GM12873 (cell line): ENCODE measurements around the gene SLC39A11.

Experiments used
- TF ChIP-seq, protein P1 (sequence below): IDR thresholded peaks from 2 replicates; pipeline ENCODE4 v1.5.1; 2012; ENCODE audit warnings: low read depth, mild to moderate bottlenecking, moderate library complexity, low read length, control low read depth; ENCODE audit not compliant: insufficient read depth; ENCODE audit errors: missing control alignments

The SLC39A11 gene

DNA sequence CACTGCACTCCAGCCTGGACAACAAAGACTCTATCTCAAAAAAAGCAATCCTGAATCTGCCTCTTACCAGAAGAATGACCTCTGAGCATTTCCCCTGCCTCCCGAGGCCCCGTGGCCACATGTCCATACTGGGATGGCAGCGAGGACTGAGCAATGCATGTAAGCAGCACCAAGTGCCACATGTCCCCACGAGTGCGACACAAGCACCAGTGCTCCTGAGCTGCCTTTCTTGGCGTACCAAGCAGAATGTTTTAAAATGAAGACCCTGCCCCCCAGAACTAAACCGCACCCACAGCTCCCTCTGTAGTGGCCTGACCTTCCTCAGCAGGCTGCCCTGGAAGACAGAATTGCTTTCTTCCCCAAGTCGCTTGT, 373.3 kb downstream of the SLC39A11 start:
- TF ChIP-seq, protein P1, sequence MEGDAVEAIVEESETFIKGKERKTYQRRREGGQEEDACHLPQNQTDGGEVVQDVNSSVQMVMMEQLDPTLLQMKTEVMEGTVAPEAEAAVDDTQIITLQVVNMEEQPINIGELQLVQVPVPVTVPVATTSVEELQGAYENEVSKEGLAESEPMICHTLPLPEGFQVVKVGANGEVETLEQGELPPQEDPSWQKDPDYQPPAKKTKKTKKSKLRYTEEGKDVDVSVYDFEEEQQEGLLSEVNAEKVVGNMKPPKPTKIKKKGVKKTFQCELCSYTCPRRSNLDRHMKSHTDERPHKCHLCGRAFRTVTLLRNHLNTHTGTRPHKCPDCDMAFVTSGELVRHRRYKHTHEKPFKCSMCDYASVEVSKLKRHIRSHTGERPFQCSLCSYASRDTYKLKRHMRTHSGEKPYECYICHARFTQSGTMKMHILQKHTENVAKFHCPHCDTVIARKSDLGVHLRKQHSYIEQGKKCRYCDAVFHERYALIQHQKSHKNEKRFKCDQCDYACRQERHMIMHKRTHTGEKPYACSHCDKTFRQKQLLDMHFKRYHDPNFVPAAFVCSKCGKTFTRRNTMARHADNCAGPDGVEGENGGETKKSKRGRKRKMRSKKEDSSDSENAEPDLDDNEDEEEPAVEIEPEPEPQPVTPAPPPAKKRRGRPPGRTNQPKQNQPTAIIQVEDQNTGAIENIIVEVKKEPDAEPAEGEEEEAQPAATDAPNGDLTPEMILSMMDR, result no peak

DNA sequence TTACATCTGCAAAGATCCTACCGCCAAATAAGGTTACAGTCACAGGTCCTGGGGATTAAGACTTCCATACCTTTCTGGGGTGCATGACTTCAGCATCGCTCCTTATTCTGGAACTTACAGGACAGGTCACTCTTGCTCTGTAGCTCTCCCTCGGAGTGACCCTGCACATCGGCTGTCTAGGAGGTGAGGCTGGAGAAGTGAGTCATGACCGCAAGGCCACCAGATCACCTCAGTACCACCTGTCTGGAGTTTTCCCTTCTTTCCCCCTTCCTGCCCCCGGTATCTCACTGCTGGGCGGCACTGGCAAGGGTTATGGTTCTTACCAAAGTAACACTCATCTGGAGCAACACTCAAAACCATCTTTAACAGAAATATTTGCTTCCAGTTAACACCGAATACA, 374.8 kb downstream of the SLC39A11 start:
- TF ChIP-seq, protein P1, result no peak

DNA sequence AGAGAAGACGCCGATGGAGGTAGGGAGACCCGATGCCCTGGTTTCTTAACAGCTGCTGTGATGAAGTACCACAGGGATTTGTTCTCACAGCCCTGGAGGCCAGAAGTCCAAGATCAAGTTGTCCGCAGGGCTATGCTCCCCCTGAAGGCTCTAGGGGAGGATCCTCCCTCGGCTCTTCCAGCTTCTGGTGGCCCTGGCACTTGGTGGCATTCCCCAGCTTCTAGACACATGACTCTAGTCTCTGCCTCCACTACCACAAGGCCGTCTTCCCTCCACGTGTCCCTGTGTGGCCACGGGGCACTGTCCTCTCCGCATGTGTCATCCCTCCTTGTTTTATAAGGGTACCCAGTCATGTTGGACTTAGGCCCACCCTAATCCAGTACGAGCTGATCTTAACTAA, 375.2 kb downstream of the SLC39A11 start:
- TF ChIP-seq, protein P1, result no peak

DNA sequence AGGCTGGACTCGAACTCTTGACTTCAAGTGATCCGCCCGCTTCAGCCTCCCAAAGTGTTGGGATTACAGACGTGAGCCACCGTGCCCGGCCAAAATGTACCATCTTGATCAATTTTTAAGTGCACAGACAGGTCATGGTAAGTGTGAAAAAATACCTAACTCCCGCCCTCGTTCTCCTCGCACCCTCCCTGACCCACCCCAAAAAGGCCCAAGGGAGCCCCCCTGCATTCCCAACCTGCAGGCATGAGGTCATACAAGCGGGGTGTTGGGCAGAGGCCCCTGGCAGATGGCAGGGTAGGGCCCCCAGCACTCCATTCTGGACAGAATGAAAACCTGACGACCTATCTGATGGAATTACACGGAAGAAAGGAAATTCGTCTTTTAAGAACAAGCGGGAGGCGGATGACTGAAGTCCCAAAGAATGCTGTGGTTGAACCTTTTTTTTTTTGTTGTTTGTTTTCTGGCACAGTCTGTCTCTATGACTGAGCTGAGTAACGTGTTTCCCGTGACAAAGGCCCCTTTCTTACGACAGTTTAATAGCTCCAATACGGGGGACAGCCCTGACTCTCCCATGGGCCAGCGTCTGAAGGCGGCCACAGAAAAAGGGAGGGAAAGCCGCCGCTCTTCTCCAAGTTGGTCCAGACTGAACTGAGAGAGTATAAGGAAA, 376.4 kb downstream of the SLC39A11 start:
- TF ChIP-seq, protein P1, result no peak

DNA sequence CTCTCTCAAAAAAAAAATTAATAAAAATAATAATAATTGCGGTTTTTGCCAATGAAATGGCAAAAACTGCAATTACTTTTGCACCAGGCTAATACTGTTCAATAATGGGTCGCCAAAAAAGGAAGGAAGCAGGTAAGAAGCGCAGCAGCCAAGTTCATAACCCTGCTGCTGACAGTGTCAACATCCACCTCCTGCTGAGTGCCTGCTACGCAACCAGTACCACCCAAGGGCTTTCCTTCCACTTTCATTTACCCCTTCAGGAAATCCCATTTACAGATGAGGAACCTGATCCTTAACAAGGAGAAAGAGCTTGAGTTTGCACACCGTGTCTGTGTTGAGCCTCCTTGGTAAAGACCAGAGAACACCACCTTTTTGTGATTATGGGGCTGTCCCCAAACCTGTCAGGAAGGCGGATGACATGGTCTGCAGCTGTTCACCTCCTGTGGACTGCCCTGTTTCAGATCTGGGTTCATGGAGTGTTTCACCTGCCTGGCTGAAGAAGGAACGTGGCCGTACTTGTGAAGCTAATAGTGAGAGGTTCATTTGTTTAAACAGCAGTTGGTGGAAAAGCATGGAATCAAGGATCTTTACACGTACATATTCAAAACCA, 378.0 kb downstream of the SLC39A11 start:
- TF ChIP-seq, protein P1, result no peak

DNA sequence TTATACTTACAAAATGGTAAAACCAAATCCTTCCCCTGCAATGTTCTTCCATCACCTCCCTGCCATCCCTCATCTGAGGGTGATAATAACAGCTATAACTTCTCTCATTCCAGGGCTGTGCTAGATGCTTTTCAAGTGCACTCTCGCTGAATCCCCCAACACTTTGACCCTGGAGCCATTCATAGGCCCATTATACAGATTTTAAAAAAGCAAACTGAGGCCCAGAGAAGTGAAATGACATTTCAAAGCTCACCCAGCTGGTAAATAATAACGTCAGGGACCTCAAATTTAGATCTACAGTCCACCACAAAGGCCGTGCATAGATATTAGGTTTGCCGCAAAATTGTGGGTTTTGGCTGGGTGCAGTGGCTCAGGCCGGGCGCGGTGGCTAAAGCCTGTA, 378.8 kb downstream of the SLC39A11 start:
- TF ChIP-seq, protein P1, result no peak

DNA sequence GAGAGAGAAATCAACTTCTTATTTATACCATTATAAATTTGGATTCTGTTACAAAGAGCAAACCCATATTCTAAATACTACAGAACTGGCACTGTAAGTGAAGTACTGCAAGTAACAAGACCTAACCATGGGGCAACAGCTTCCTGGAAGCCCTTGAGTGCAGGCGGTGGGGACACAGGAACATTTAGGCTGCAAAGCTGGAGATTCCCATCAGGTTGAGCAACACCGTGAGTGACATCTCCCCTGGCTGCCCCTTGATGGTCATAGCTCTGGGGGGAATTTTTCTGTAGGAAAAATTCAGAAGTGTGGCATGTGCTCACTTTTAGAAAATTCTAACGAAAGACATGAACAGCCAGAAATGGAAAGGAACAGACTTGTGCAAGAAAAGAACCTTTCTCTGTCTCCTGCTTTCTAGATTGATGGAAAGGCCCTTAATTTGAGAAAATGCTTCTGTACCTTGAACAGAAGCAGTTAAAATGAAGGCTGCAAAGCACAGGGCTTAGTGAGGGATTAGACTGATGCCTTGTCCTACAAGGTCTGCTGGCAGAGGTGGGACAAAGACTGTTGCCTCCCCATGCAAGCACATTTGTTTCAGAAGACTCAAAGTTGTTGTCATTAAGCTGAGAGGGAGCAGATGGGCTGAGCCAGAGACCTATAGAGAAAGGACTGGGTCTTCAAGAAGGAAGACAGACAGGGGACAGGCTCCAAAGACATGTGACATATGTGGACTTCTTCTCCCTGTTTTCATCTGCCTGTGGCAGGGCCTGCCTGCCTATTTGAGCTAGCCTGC, 380.8 kb downstream of the SLC39A11 start:
- TF ChIP-seq, protein P1, result no peak
